HG02763 (cell line): ENCODE measurements around the gene USF2.
A peak's percentile ranks its signal among the peaks of the same experiment; 100 is the strongest.

ENCODE experiments used
- ATAC-seq: cut with Tn5 transposase; IDR thresholded peaks from one replicate; pipeline ENCODE4 v1.9.1; 2021; ENCODE audit warnings: mild to moderate bottlenecking, moderate library complexity; ENCODE audit not compliant: unreplicated experiment

The USF2 gene

GRCh38 chr19:35240327-35240726, 28.4 kb upstream of the USF2 start:
- no peak for ATAC-seq

GRCh38 chr19:35241417-35241816, 27.3 kb upstream of the USF2 start:
- ATAC-seq: no peak

- no peak for ATAC-seq
Measured at GRCh38 chr19:35246466-35247092, 22.2 kb upstream of the USF2 start.

- ATAC-seq: peak; percentile 30
Measured at GRCh38 chr19:35247526-35248309, 21.0 kb upstream of the USF2 start.

- peak; percentile 83 for ATAC-seq
Measured at GRCh38 chr19:35248310-35249145, 20.2 kb upstream of the USF2 start, which contains the start of gene LSR. LSR (plus strand) TSS chr19:35249002; CDS start chr19:35249023, 21 bp downstream.

- ATAC-seq: no peak
Measured at GRCh38 chr19:35249146-35249847, 19.5 kb upstream of the USF2 start.

GRCh38 chr19:35249848-35250711, 18.7 kb upstream of the USF2 start:
- ATAC-seq: no peak

- no peak for ATAC-seq
Measured at GRCh38 chr19:35251456-35251855, 17.3 kb upstream of the USF2 start.

- no peak for ATAC-seq
Measured at GRCh38 chr19:35253316-35254286, 15.2 kb upstream of the USF2 start.

GRCh38 chr19:35254341-35255297, 14.1 kb upstream of the USF2 start:
- no peak for ATAC-seq

GRCh38 chr19:35256566-35256965, 12.2 kb upstream of the USF2 start:
- no peak for ATAC-seq

- no peak for ATAC-seq
Measured at GRCh38 chr19:35257113-35257461, 11.7 kb upstream of the USF2 start.

- no peak for ATAC-seq
Measured at GRCh38 chr19:35260694-35261304, 8.0 kb upstream of the USF2 start.

GRCh38 chr19:35261356-35262100, 7.2 kb upstream of the USF2 start:
- no peak for ATAC-seq

GRCh38 chr19:35262101-35262761, 6.5 kb upstream of the USF2 start:
- no peak for ATAC-seq
